OCI-M2 (cell line): ENCODE measurements around the gene ZBTB21.

Source experiments
- DNase-seq: peaks from one replicate; lab custom pipeline; 2025; ENCODE audit not compliant: unreplicated experiment; lab: John Stamatoyannopoulos, UW

The ZBTB21 gene

DNA sequence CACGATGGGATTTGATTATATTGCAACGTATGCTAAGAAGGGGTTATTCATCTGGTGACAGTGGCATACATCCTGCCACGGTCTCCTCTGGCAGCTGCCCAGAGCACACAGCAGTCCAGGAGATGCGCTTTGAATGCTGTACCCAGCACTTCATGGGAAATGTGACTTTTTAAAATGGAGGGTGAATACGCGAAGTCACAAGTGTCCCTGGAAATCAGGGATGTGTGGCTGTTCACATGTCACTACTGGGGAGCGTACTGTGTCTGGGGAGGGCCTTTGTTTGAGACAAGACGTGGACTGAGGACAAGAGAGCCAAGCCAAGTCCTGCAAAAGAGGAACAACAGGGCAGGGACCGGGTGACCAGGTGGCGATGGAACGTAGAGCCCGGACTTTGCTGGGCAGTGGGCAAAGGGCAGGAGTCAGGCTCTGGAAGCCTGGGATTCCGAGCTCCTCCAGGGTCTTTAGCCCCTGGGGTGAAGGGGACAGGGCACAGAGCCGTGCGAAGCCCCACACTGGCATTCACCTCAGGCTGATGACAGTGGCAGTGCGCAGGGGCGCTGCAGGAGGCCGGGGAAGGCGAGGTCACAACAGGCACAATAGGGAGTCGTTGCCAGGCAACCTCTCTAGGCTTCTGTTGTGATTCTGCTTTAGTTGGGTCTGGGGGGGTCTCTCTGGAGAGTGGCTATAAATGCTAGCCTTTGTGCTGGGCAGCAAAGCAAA, 11.4 kb upstream of the ZBTB21 start:
- no peak for DNase-seq

DNA sequence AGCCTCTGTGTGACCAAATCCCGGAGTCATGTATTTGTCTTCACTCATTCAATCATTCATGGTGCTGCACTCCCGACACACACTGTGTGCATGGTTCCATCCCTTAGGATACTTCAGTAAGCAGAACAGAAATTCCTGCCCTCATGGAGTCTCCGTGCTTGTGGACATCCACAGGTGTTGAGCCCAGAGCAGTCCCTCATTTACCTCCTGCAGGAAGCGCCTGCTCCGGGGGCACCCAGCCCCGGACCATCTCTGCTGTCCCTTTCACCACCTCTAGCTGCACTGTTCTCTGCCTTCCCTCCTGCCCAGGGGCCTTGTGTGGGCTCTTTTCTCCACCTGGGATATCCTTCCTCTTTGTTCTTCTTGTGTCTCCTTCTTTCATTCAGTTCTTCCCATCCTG, 9.5 kb upstream of the ZBTB21 start:
- no peak for DNase-seq

DNA sequence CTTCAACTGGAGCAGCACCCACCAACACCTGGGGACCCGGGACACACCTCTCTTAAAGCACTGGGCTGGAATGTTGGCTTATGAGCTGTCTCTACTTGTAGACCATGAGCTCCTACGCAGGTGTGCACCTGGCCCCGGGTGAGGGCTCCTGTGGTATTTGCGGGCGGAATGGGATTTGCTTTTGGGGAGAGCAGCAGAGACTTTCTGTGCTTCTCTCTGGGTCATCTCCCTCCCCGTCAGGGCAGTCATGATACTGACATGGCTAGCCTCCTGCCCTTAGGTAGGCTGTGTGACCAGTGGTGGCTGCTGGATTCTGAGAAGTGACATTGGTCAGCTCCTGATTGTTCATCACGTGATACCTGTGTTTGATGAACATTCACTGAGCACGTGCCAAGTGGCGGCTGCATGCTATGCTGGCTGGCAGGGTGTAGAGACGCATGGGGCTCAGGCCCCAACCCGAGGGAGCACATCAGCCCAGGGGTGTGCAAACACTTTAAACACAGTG, 9.0 kb upstream of the ZBTB21 start:
- no peak for DNase-seq

- no peak for DNase-seq
These were observed 6.9 kb upstream of the ZBTB21 start for GRCh38 chr21:42017022-42017421.

DNA sequence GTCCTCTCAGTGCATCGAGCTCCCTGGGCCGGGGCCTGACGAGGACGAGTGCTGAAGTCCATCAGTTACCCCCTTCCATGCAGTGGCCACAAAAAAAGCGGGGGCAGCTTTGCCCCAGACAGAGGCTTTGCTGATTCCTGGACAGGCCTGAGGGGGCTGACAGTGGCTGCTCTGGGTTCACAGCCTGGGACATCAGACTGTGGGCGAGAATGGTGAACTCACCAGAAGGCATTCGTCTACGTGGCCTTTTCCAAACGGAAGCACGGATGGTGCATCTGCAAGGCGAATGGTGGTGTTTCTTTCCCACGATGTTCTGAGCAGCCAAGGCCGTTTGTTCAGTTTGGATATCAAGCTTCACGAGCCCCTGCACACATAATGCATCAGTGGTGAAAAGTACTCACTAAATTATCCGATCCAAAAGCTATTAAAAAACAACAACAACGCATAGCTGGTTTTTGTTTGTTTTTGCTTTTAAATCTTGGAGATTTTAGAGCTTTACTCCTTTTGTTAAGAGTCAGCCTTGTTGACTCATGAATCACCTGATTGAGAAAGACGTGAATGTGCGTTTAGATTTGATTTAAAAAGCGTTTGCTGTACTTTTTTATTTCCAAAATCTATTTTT, 6.3 kb upstream of the ZBTB21 start:
- no peak for DNase-seq

DNA sequence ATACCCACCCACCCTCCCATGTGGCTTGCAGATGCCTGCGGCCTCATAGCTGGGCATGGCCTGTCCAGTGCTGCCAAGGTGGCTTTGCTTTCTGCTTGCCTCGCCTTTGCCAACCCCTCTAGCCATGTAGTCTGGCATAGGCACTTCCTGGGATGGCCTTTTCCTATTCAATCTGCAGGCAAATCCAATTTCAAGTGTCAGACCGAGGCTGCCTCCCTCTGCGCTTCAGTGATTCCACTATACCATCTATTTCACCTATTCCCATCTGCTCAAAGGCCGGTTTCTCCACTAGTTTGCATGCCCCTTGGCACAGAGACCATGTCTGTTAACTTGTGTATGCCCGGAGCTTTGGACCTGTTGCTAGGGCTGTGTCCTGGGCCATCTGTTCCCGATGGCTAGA, 3.8 kb upstream of the ZBTB21 start:
- DNase-seq: no peak

GRCh38 chr21:42013376-42013775, 3.2 kb upstream of the ZBTB21 start:
- no peak for DNase-seq

DNA sequence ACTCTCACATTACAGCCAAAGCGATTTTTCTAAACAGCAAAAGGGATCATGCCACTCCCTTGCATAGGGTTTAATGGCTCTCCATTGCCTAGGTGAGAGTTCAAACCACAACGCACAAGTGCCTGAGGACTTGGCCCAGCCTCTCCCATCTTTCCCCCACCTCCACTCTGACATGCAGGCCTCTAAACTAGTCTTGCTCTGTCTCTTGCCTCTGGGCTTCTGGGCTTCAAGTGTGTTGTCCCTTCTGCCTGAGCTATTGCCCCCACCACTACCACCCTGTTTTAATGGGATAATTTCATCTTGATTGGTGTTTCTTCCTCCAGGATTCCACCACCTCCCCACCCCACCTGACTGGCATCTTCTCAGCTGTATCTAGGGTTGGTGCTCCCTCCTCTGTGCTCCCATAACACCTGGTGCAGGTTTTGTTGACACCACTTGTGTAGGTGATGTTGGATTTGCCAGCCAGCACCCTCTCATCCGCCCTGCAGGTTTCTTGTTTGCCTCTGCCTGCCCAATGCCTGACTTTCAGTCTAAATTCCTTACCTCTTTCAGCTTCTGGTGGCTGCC, 2.7 kb upstream of the ZBTB21 start:
- no peak for DNase-seq

GRCh38 chr21:42012344-42012743, 2.2 kb upstream of the ZBTB21 start:
- no peak for DNase-seq

GRCh38 chr21:42010507-42011495, 641 bp upstream of the ZBTB21 start:
- peak; percentile 87 for DNase-seq

DNA sequence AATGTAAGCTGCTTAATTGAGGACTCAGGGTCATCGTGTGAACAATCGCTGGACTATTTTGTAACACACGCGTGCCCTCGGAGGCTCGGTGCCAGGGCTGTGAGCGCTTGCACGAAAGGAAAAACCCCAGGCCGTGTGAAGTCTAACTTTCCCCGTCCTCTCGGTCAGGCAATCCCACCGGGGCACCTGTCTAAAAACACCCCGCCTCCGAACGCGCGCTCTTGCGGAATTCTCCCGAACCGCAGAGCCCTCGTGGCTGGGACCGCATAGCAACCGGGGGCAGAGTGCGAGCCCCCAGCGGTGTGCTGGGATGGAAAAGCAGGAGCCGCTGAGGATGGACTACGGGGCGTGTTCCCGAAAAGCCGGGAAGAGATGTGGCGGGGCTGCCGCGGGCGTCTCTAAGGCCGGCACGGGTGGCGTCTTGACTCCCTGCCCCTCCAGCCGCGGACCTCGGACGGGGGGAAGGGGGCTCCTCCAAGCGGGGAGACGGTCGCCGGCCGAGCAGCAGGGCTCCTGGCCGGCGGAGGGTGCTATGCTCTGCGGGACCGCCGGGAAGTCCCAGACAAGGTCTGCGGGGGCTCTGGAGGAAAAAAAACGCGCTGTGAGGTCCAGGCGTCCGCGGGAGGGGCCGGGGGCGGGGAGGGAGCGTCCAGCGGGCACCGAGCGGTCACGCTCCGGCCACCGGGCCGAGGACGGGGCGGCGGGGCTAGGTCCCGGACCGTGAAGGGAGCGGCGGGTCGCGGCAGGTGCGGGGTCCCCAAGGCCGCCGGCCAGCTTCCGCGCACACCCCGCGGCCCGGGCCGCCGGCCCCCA, 936 bp downstream of the ZBTB21 start:
- DNase-seq: peak; percentile 77

- no peak for DNase-seq
These were observed 2.7 kb downstream of the ZBTB21 start for GRCh38 chr21:42007356-42007940.

DNA sequence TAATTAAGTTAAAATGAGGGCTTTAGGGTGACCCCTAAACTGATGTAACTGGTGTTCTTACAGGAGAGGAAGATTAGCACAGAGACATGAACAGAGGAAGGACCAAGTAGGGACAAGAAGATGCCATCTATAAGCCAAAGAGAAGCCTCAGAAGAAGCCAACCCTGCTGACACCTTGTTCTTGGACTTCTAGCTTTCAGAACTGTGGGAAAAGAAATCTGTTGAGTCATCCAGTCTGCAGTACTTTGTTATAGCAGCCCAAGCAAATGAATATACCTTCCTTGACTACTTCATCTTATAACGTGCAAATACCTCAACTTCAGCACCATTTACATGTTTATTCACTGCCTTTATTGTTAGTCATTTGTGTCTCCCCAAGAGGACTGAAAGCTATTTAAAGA, 3.4 kb downstream of the ZBTB21 start:
- no peak for DNase-seq

DNA sequence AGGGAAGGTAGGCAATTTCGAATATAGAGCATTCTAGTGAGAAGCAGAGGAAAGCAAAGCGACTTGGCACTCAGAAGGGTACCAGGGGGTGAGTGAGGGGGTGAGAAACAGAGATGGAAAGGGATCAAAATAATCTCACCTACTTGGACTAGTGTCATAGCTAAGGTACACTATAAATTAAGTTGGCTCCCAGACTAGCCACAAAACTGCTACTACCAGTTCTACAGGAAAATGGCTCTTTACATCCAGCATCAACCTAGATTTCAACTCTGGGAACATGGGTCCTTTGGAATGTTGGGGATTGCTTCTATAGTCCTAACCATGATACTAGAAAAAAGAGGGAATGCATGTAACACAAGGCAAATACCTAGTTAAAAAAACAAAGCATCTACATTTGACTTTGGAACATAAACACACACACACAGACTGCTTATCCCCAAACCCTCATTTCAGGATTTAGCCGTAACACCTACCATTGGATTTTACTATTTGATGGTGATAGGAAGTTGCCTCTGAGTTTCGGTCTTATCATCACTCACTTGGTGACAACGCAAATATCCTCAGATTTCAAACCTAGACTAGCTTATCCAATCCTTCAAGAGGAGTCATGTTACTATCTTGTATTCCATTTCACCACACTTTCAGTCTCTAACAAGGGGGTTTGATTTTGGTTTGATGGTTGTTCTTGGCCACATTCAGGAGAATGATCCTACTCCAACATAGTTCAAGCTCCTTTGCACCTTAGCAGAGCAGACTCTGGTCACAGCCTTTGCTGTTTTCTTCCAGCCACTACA, 5.6 kb downstream of the ZBTB21 start:
- DNase-seq: no peak

DNA sequence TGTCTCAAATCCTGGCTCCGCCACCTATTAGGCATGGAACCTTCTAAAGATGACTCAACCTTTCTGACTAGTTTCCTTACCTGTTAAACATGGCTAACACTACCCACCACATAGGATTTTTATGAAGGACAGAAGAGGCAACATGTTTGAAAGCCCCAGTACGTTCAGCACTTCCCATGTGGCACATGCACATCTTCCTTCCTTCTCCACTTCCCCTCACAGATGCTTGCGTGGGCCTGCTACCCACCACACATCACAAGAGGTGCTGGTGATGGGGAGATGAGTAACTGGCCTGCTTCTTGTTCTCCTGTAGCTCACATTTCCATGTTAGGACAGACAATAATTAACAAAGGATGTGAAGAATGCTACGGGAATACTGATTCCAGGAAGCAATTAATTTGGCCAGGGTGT, 7.1 kb downstream of the ZBTB21 start:
- DNase-seq: no peak

DNA sequence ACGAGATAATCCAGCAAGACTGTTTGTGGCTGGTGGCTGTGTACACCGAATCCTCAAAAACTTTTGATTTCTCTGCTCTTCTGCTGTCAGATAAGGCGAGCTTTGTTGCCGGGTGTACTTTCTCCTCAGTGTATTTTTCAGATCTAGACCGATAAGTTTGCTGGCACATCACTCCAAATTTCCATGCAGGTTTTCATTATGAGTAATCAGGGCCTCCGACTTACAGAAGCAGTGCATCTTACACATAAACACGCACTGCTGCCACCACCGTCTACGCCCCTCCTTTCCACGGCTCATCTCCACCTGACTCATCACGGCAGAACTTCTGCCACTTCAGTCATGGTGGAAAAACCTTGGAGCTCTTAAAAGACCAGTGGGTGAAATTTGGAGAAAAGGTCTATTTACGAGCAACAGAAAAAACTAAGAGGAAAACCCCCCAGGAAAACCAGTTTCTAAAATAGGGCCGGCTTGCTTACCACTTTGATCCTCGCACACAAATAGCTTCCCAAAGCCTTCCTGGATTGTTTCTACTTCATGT, 7.7 kb downstream of the ZBTB21 start:
- DNase-seq: no peak

DNA sequence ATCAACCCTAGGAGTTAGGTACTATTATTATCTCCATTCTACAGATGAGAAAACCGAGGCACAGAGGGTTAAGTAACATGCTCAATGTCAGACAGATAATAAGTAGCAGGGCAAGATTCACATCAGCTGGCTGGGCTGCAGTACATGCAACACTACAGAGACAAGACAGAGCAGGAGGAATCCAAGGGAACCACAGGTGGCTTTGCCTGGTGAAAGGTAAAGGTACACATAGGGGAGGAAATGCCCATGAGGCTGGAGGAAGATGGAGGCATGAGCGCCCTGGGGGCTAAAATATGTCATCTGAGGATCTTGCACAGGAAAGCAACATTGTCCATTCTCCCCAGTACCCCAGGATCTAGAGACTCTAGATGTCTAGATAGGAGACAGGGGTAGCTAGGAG, 8.4 kb downstream of the ZBTB21 start:
- no peak for DNase-seq

GRCh38 chr21:42000908-42001307, 9.3 kb downstream of the ZBTB21 start:
- DNase-seq: no peak

- DNase-seq: no peak
These were observed 12.5 kb downstream of the ZBTB21 start for GRCh38 chr21:41997657-41998056.
